Hepatocyte (in vitro differentiated cells): ENCODE data around the gene GMPR. TPM values are rescaled to one million over a fixed set of nuclear protein-coding genes. Genes with fewer than 3 reads are reported as not detected.

ENCODE experiments used
- DNase-seq: peaks from one replicate; pipeline ENCODE4 v3.0.0-alpha.2; 2016; ENCODE audit warnings: low spot score
- H2AFZ ChIP-seq: fragments of 200-600 bp; sonication (generic); 2 replicates; pipeline ENCODE4 v1.6.0; 2016; ENCODE audit warnings: antibody characterized with exemption, mild to moderate bottlenecking
- H3K27ac ChIP-seq: fragments of 200-600 bp; sonication (generic); 2 replicates; pipeline ENCODE4 v1.5.1; 2016; ENCODE audit warnings: mild to moderate bottlenecking
- H3K27me3 ChIP-seq: fragments of 200-600 bp; sonication (generic); 2 replicates; pipeline ENCODE4 v1.6.1; 2016
- H3K36me3 ChIP-seq: fragments of 200-600 bp; sonication (generic); replicated peaks from 2 replicates; pipeline ENCODE4 v1.5.1; 2016; ENCODE audit warnings: low read depth; ENCODE audit not compliant: insufficient read depth
- H3K4me1 ChIP-seq: fragments of 200-600 bp; sonication (generic); 2 replicates; pipeline ENCODE4 v1.5.1; 2016; ENCODE audit warnings: mild to moderate bottlenecking, moderate library complexity; ENCODE audit not compliant: insufficient read depth
- H3K4me2 ChIP-seq: fragments of 200-600 bp; sonication (generic); 2 replicates; pipeline ENCODE4 v1.6.0; 2016
- H3K4me3 ChIP-seq: fragments of 200-600 bp; sonication (generic); 2 replicates; pipeline ENCODE4 v1.5.1; 2016; ENCODE audit warnings: mild to moderate bottlenecking
- H3K79me2 ChIP-seq: fragments of 200-600 bp; sonication (generic); 2 replicates; pipeline ENCODE4 v1.6.0; 2017; ENCODE audit warnings: mild to moderate bottlenecking
- H3K9me2 ChIP-seq: fragments of 200-600 bp; sonication (generic); replicated peaks from 2 replicates; pipeline ENCODE4 v1.6.0; 2017; ENCODE audit warnings: mild to moderate bottlenecking; ENCODE audit not compliant: insufficient read depth
- H3K9me3 ChIP-seq: fragments of 200-600 bp; sonication (generic); 2 replicates; pipeline ENCODE4 v1.5.1; 2016; ENCODE audit warnings: low read depth, mild to moderate bottlenecking
- H4K20me1 ChIP-seq: fragments of 200-600 bp; sonication (generic); 2 replicates; pipeline ENCODE4 v1.6.0; 2016; ENCODE audit warnings: mild to moderate bottlenecking; ENCODE audit not compliant: insufficient read depth, poor library complexity, severe bottlenecking
- CTCF ChIP-seq: fragments of 200-600 bp; sonication (generic); IDR thresholded peaks from 2 replicates; pipeline ENCODE4 v1.5.1; 2016; ENCODE audit warnings: antibody characterized with exemption, mild to moderate bottlenecking; ENCODE audit not compliant: poor library complexity
- EZH2 ChIP-seq: fragments of 200-600 bp; sonication (generic); IDR thresholded peaks from 2 replicates; pipeline ENCODE4 v1.6.1; 2016; ENCODE audit warnings: antibody characterized with exemption, mild to moderate bottlenecking, borderline replicate concordance
- EZH2phosphoT487 ChIP-seq: fragments of 200-600 bp; sonication (generic); IDR thresholded peaks from one replicate; pipeline ENCODE4 v1.6.1; 2018; ENCODE audit warnings: antibody characterized with exemption, mild to moderate bottlenecking, low read depth, moderate library complexity; ENCODE audit not compliant: unreplicated experiment, severe bottlenecking
- WGBS: methylation state at CpG from one replicate; pipeline ENCODE4 v1.1.6; 2016; ENCODE audit warnings: low lambda C conversion rate; ENCODE audit errors: missing lambda C conversion rate; 5-methylcytosine and 5-hydroxymethylcytosine counted together
- polyA plus RNA-seq: library from polyadenylated mRNA; unstranded; fragments of >200 nt; fragmentation: Nextera tagmentation; extraction: Ambion mirVana; gene quantifications from 2 replicates; pipeline ENCODE4 v1.2.1, GENCODE V29; 2016
- total RNA-seq: library from RNA; depleted of rRNA; stranded (reverse); fragments of >200 nt; gene quantifications from 2 replicates; pipeline ENCODE4 v1.2.3, GENCODE V29; 2014

Gene GMPR
- total and polyA plus RNA-seq, 2 experiments from 2014 or later = 6.1 to 16.5 TPM

- H3K4me1 ChIP-seq = peaks cover 14% of the 10 kb centered on the region
- no peaks in the 10 kb centered on the region for H3K27me3 ChIP-seq
- no peaks in the 10 kb centered on the region for H3K36me3 ChIP-seq
- no peaks in the 10 kb centered on the region for H3K9me2 ChIP-seq
- no peak overlapping the region for H3K4me2 ChIP-seq
- no peak for TF ChIP-seq EZH2phosphoT487
- TF ChIP-seq CTCF = no peak
- no peak for TF ChIP-seq EZH2
- no peak overlapping the region for H3K4me3 ChIP-seq
- H3K79me2 ChIP-seq = no peaks in the 10 kb centered on the region
- no peak overlapping the region for H3K27ac ChIP-seq
- H4K20me1 ChIP-seq = no peaks in the 10 kb centered on the region
- WGBS = 84% methylated on average over 5 of the region's 5 CpGs
- no peak for DNase-seq
- no peaks in the 10 kb centered on the region for H3K9me3 ChIP-seq
- no peak overlapping the region for H2AFZ ChIP-seq
Measured at GRCh38 chr6:16232086-16232485, 6.3 kb upstream of the GMPR start.

GRCh38 chr6:16236009-16236501 is 2.3 kb upstream of the GMPR start:
- Histone ChIP-seq H3K4me2 (peak overlapping the region; percentile 48), H3K79me2 (no peaks in the 10 kb centered on the region), H3K4me3 (no peak overlapping the region), H2AFZ (no peak overlapping the region), H3K27me3 (no peaks in the 10 kb centered on the region), H3K27ac (peak overlapping the region; percentile 0), H3K4me1 (peaks cover 13% of the 10 kb centered on the region), H3K9me3 (no peaks in the 10 kb centered on the region), H4K20me1 (no peaks in the 10 kb centered on the region), H3K9me2 (no peaks in the 10 kb centered on the region), H3K36me3 (no peaks in the 10 kb centered on the region)
- 51% methylated on average over 4 of the region's 4 CpGs for WGBS
- DNase-seq = no peak
- TF ChIP-seq EZH2 (no peak), CTCF (no peak), EZH2phosphoT487 (no peak)

- H3K4me1 ChIP-seq = peaks cover 13% of the 10 kb centered on the region
- no peak for DNase-seq
- no peak overlapping the region for H3K4me3 ChIP-seq
- H4K20me1 ChIP-seq = no peaks in the 10 kb centered on the region
- H3K4me2 ChIP-seq = peak overlapping the region; percentile 48
- no peaks in the 10 kb centered on the region for H3K79me2 ChIP-seq
- H3K9me3 ChIP-seq = no peaks in the 10 kb centered on the region
- no peaks in the 10 kb centered on the region for H3K36me3 ChIP-seq
- 42% methylated on average over 3 of the region's 3 CpGs for WGBS
- no peak for TF ChIP-seq EZH2phosphoT487
- no peak overlapping the region for H2AFZ ChIP-seq
- no peaks in the 10 kb centered on the region for H3K9me2 ChIP-seq
- peak overlapping the region; percentile 0 for H3K27ac ChIP-seq
- H3K27me3 ChIP-seq = no peaks in the 10 kb centered on the region
Measured at GRCh38 chr6:16236631-16237199, 1.7 kb upstream of the GMPR start.

GRCh38 chr6:16237242-16237641 is 1.1 kb upstream of the GMPR start:
- H2AFZ ChIP-seq = no peak overlapping the region
- H3K4me3 ChIP-seq = no peak overlapping the region
- H3K36me3 ChIP-seq = no peaks in the 10 kb centered on the region
- no peaks in the 10 kb centered on the region for H3K9me3 ChIP-seq
- no peak for DNase-seq
- no peaks in the 10 kb centered on the region for H3K79me2 ChIP-seq
- H3K27me3 ChIP-seq = no peaks in the 10 kb centered on the region
- peaks cover 13% of the 10 kb centered on the region for H3K4me1 ChIP-seq
- no peak overlapping the region for H3K27ac ChIP-seq
- no peaks in the 10 kb centered on the region for H4K20me1 ChIP-seq
- H3K4me2 ChIP-seq = peak overlapping the region; percentile 48
- H3K9me2 ChIP-seq = no peaks in the 10 kb centered on the region
- TF ChIP-seq EZH2phosphoT487 (no peak), EZH2 (no peak), CTCF (no peak)
- WGBS = 94% methylated on average over 7 of the region's 7 CpGs
